Liver (tissue), 9 donors: ENCODE results near the gene PTPRD. TPM values are rescaled to one million over a fixed set of nuclear protein-coding genes. Genes with fewer than 3 reads are reported as not detected.

Experiments used
- DNase-seq: peaks from one replicate; pipeline ENCODE4 v3.0.0-alpha.2; 2017; ENCODE audit warnings: low spot score
- H3K27ac ChIP-seq, 2 donors: one replicate each; pipeline ENCODE4 v1.7.0; 2013; ENCODE audit warnings: inconsistent platforms in 2 of 2, low read length in 2 of 2, control low read depth in 1 of 2, low read depth in 1 of 2, mild to moderate bottlenecking in 1 of 2
- H3K27me3 ChIP-seq, 4 donors: one replicate each; pipeline versions ENCODE4 v1.6.1 to v1.7.0; 2013; ENCODE audit warnings: low read length in 3 of 4, inconsistent platforms in 1 of 4, mild to moderate bottlenecking in 1 of 4, moderate library complexity in 1 of 4; ENCODE audit not compliant: control insufficient read depth in 4 of 4, insufficient read depth in 4 of 4
- H3K36me3 ChIP-seq, 4 donors: one replicate each; pipeline versions ENCODE4 v1.6.1 to v1.7.0; 2013; ENCODE audit warnings: low read length in 3 of 4, mild to moderate bottlenecking in 3 of 4, low read depth in 1 of 4, moderate library complexity in 1 of 4; ENCODE audit not compliant: control insufficient read depth in 4 of 4, insufficient read depth in 3 of 4
- H3K4me1 ChIP-seq, 4 donors: one replicate each; pipeline versions ENCODE4 v1.6.1 to v1.7.0; 2013; ENCODE audit warnings: low read length in 3 of 4, mild to moderate bottlenecking in 3 of 4, moderate library complexity in 1 of 4; ENCODE audit not compliant: control insufficient read depth in 4 of 4, insufficient read depth in 4 of 4
- H3K4me3 ChIP-seq, 3 donors: one replicate each; pipeline versions ENCODE4 v1.6.1 to v1.7.0; 2013; ENCODE audit warnings: low read length in 3 of 3, control low read depth in 1 of 3, low read depth in 1 of 3, mild to moderate bottlenecking in 1 of 3
- H3K9ac ChIP-seq, 2 donors: one replicate each; pipeline ENCODE4 v1.7.0; 2013; ENCODE audit warnings: low read length in 2 of 2, mild to moderate bottlenecking in 2 of 2, moderate library complexity in 2 of 2, control low read depth in 1 of 2, low read depth in 1 of 2
- H3K9me3 ChIP-seq, 4 donors: one replicate each; pipeline versions ENCODE4 v1.6.1 to v1.7.0; 2013; ENCODE audit warnings: low read length in 3 of 4; ENCODE audit not compliant: control insufficient read depth in 4 of 4
- ATF3 ChIP-seq: IDR thresholded peaks from 2 replicates; pipeline ENCODE4 v1.6.1; 2016; ENCODE audit warnings: antibody characterized with exemption
- CTCF ChIP-seq: fragments of 150-350 bp; IDR thresholded peaks from 2 replicates; pipeline ENCODE4 v1.5.1; 2017; ENCODE audit warnings: improper control_type of control experiment, low read depth, low read length; ENCODE audit not compliant: missing input control
- EGR1 ChIP-seq, 2 donors: IDR thresholded peaks; 2 replicates each; pipeline ENCODE4 v1.6.1; 2016 to 2018; ENCODE audit warnings: antibody characterized with exemption in 2 of 2, low read depth in 2 of 2
- FOXA1 ChIP-seq: IDR thresholded peaks from 2 replicates; pipeline ENCODE4 v1.6.1; 2016; ENCODE audit warnings: antibody characterized with exemption
- FOXA2 ChIP-seq: IDR thresholded peaks from 2 replicates; pipeline ENCODE4 v1.6.1; 2016; ENCODE audit warnings: antibody characterized with exemption
- GABPA ChIP-seq, 2 donors: IDR thresholded peaks in 1 of 2; conservative IDR thresholded peaks in 1 of 2; 2 replicates each; pipeline ENCODE4 v1.6.1; 2016; ENCODE audit warnings: antibody characterized with exemption in 2 of 2, mild to moderate bottlenecking in 1 of 2, moderate library complexity in 1 of 2
- HNF4A ChIP-seq, 2 donors: conservative IDR thresholded peaks; 2 replicates each; pipeline ENCODE4 v1.6.1; 2016; ENCODE audit warnings: antibody characterized with exemption in 2 of 2, mild to moderate bottlenecking in 2 of 2
- HNF4G ChIP-seq: IDR thresholded peaks from 2 replicates; pipeline ENCODE4 v1.6.1; 2016; ENCODE audit warnings: antibody characterized with exemption
- JUND ChIP-seq, 2 donors: IDR thresholded peaks; 2 replicates each; pipeline ENCODE4 v1.6.1; 2016; ENCODE audit warnings: antibody characterized with exemption in 2 of 2
- MAX ChIP-seq: IDR thresholded peaks from 2 replicates; pipeline ENCODE4 v1.6.1; 2016; ENCODE audit warnings: antibody characterized with exemption
- NR2F2 ChIP-seq: IDR thresholded peaks from 2 replicates; pipeline ENCODE4 v1.6.1; 2016; ENCODE audit warnings: antibody characterized with exemption
- RAD21 ChIP-seq, 2 donors: IDR thresholded peaks; 2 replicates each; pipeline ENCODE4 v1.6.1; 2016; ENCODE audit warnings: antibody characterized with exemption in 2 of 2, mild to moderate bottlenecking in 2 of 2
- REST ChIP-seq: IDR thresholded peaks from 2 replicates; pipeline ENCODE4 v1.6.1; 2016; ENCODE audit warnings: antibody characterized with exemption, mild to moderate bottlenecking
- RXRA ChIP-seq, 2 donors: IDR thresholded peaks; 2 replicates each; pipeline ENCODE4 v1.6.1; 2017 to 2018; ENCODE audit warnings: antibody characterized with exemption in 2 of 2, mild to moderate bottlenecking in 1 of 2
- SP1 ChIP-seq: IDR thresholded peaks from 2 replicates; pipeline ENCODE4 v1.6.1; 2018; ENCODE audit warnings: antibody characterized with exemption, mild to moderate bottlenecking
- TAF1 ChIP-seq: conservative IDR thresholded peaks from 2 replicates; pipeline ENCODE4 v1.6.1; 2016; ENCODE audit warnings: antibody characterized with exemption, mild to moderate bottlenecking
- YY1 ChIP-seq: IDR thresholded peaks from 2 replicates; pipeline ENCODE4 v1.6.1; 2016; ENCODE audit warnings: antibody characterized with exemption, mild to moderate bottlenecking
- ZBTB33 ChIP-seq: IDR thresholded peaks from 2 replicates; pipeline ENCODE4 v1.6.1; 2016; ENCODE audit warnings: antibody characterized with exemption
- WGBS: extraction: QIAGEN DNeasy Blood & Tissue Kit; methylation state at CpG from one replicate; pipeline ENCODE4 v1.1.7; 2013; 5-methylcytosine and 5-hydroxymethylcytosine counted together
- polyA plus RNA-seq, 2 donors: library from polyadenylated mRNA; stranded (reverse) in 1 of 2; unstranded in 1 of 2; fragments of 200-250 nt in 1 of 2; fragments of >200 nt in 1 of 2; fragmentation: Nextera tagmentation in 1 of 2; extraction: Ambion mirVana in 1 of 2; gene quantifications; one replicate each; pipeline versions ENCODE4 v1.2.1 to v1.2.3, GENCODE V29; 2013 to 2015
- total RNA-seq, 2 donors: library from RNA; depleted of rRNA; stranded (reverse); fragments of >200 nt; gene quantifications; one replicate each; pipeline ENCODE4 v1.2.3, GENCODE V29; 2014
- donor health status: healthy.
- donor health status: healthy.
- donor health status: healthy.
- donor health status: healthy.
- donor health status: healthy.

The PTPRD gene
- total and polyA plus RNA-seq, 4 donors, result 0.78 to 34.2 (median 4.7) TPM

- TF ChIP-seq ZBTB33, result no peak
- no peak for TF ChIP-seq FOXA2
- TF ChIP-seq TAF1, result no peak
- no peak for TF ChIP-seq ATF3
- TF ChIP-seq FOXA1, result no peak
- H3K4me3 ChIP-seq, result no peak overlapping the region
- WGBS, result 38% methylated on average over 1 of the region's 1 CpG
- no peak overlapping the region for H3K9ac ChIP-seq
- no peaks in the 10 kb centered on the region for H3K27me3 ChIP-seq
- no peaks in the 10 kb centered on the region for H3K4me1 ChIP-seq
- no peak for DNase-seq
- H3K9me3 ChIP-seq, result no peaks in the 10 kb centered on the region
- no peaks in the 10 kb centered on the region for H3K36me3 ChIP-seq
- H3K27ac ChIP-seq, result no peak overlapping the region
Observed at GRCh38 chr9:9893837-9894236, 719.0 kb downstream of the PTPRD start.

- WGBS, result 79% methylated on average over 3 of the region's 3 CpGs
- Histone ChIP-seq H3K9ac (no peak overlapping the region), H3K9me3 (no peaks in the 10 kb centered on the region), H3K27ac (no peak overlapping the region), H3K36me3 (no peaks in the 10 kb centered on the region), H3K4me1 (no peaks in the 10 kb centered on the region), H3K4me3 (no peak overlapping the region), H3K27me3 (no peaks in the 10 kb centered on the region)
- DNase-seq, result no peak
- no peak for TF ChIP-seq NR2F2
- TF ChIP-seq HNF4A (conservative IDR thresholded peaks at IDR 0.05), result no peak
- TF ChIP-seq JUND (IDR thresholded peaks at IDR 0.05), result no peak
- no peak for TF ChIP-seq RXRA (IDR thresholded peaks at IDR 0.05)
- no peak for TF ChIP-seq MAX
- TF ChIP-seq EGR1 (IDR thresholded peaks at IDR 0.05; ENCODE audit: low read depth in 2 of 2), result no peak
- TF ChIP-seq SP1, result no peak
- no peak for TF ChIP-seq HNF4G
- no peak for TF ChIP-seq YY1
- TF ChIP-seq TAF1, result no peak
- TF ChIP-seq RAD21 (IDR thresholded peaks at IDR 0.05), result no peak
- no peak for TF ChIP-seq CTCF
- TF ChIP-seq FOXA2, result no peak
- TF ChIP-seq FOXA1, result no peak
- TF ChIP-seq ATF3, result no peak
- no peak for TF ChIP-seq REST
- TF ChIP-seq GABPA (IDR thresholded peaks at IDR 0.05 in 1 of 2, conservative IDR thresholded peaks at IDR 0.05 in 1 of 2), result no peak
- no peak for TF ChIP-seq ZBTB33
Observed at GRCh38 chr9:9892217-9892616, 720.6 kb downstream of the PTPRD start.
